Mesenchymal stem cell (in vitro differentiated cells and primary cell): Measurements from ENCODE around the gene RIPOR2.
A peak's percentile ranks its signal among the peaks of the same experiment; 100 is the strongest.

ENCODE experiments used
- DNase-seq: peaks from one replicate; pipeline ENCODE4 v3.0.0-alpha.2; 2013
- H2AFZ ChIP-seq: one replicate; pipeline ENCODE4 v1.6.1; 2013; ENCODE audit warnings: low read depth, mild to moderate bottlenecking, control low read depth, inconsistent platforms, low read length, moderate library complexity
- H2AK5ac ChIP-seq: 2 replicates; pipeline ENCODE4 v1.6.1; 2013; ENCODE audit warnings: low read length, moderate library complexity, mild to moderate bottlenecking, inconsistent platforms; ENCODE audit not compliant: severe bottlenecking
- H2BK120ac ChIP-seq: one replicate; pipeline ENCODE4 v1.6.1; 2013; ENCODE audit warnings: low read depth, mild to moderate bottlenecking, inconsistent platforms, low read length, moderate library complexity
- H2BK12ac ChIP-seq, 2 experiments: one replicate each; pipeline ENCODE4 v1.6.1; 2013; ENCODE audit warnings: inconsistent platforms in 2 of 2, low read length in 2 of 2, mild to moderate bottlenecking in 2 of 2, moderate library complexity in 2 of 2, control low read depth in 1 of 2
- H2BK15ac ChIP-seq: one replicate; pipeline ENCODE4 v1.6.1; 2013; ENCODE audit warnings: mild to moderate bottlenecking, low read depth, inconsistent platforms; ENCODE audit not compliant: poor library complexity, severe bottlenecking
- H2BK5ac ChIP-seq: 2 replicates; pipeline ENCODE4 v1.6.1; 2013; ENCODE audit warnings: low read depth, mild to moderate bottlenecking, low read length, control low read depth, inconsistent platforms; ENCODE audit not compliant: poor library complexity, severe bottlenecking
- H3K14ac ChIP-seq, 2 experiments: one replicate each; pipeline ENCODE4 v1.6.1; 2013; ENCODE audit warnings: inconsistent platforms in 2 of 2, low read length in 2 of 2, control low read depth in 1 of 2, mild to moderate bottlenecking in 1 of 2, moderate library complexity in 1 of 2
- H3K18ac ChIP-seq, 2 experiments: one replicate each; pipeline ENCODE4 v1.6.1; 2013; ENCODE audit warnings: inconsistent platforms in 2 of 2, low read length in 2 of 2, control low read depth in 1 of 2, low read depth in 1 of 2, mild to moderate bottlenecking in 1 of 2
- H3K23ac ChIP-seq, 2 experiments: one replicate each; pipeline ENCODE4 v1.6.1; 2013; ENCODE audit warnings: inconsistent platforms in 2 of 2, low read length in 2 of 2, mild to moderate bottlenecking in 2 of 2, moderate library complexity in 2 of 2, control low read depth in 1 of 2
- H3K27ac ChIP-seq: 2 replicates; pipeline ENCODE4 v1.5.1; 2013; ENCODE audit warnings: mild to moderate bottlenecking, moderate library complexity, low read length, control low read depth, inconsistent platforms; ENCODE audit not compliant: poor library complexity, severe bottlenecking
- H3K27me3 ChIP-seq, 2 experiments: 2 replicates each; pipeline versions ENCODE4 v1.6.1 to v1.7.0; 2013; ENCODE audit warnings: low read length in 2 of 2, mild to moderate bottlenecking in 2 of 2, moderate library complexity in 2 of 2, control low read depth in 1 of 2, inconsistent platforms in 1 of 2; ENCODE audit not compliant: control insufficient read depth in 1 of 2, insufficient read depth in 1 of 2
- H3K36me3 ChIP-seq, 2 experiments: 2 replicates each; pipeline versions ENCODE4 v1.6.1 to v1.7.0; 2013; ENCODE audit warnings: low read length in 2 of 2, control low read depth in 1 of 2, inconsistent platforms in 1 of 2, low read depth in 1 of 2, mild to moderate bottlenecking in 1 of 2; ENCODE audit not compliant: insufficient read depth in 2 of 2, control insufficient read depth in 1 of 2
- H3K4ac ChIP-seq, 2 experiments: one replicate each; pipeline ENCODE4 v1.6.1; 2013; ENCODE audit warnings: inconsistent platforms in 2 of 2, low read length in 2 of 2, mild to moderate bottlenecking in 2 of 2, moderate library complexity in 2 of 2, control low read depth in 1 of 2, low read depth in 1 of 2
- H3K4me1 ChIP-seq: 2 replicates; pipeline ENCODE4 v1.6.1; 2013; ENCODE audit warnings: low read depth, low read length, control low read depth; ENCODE audit not compliant: control insufficient read depth, insufficient read depth
- H3K4me2 ChIP-seq: 2 replicates; pipeline ENCODE4 v1.6.1; 2013; ENCODE audit warnings: low read length, mild to moderate bottlenecking, inconsistent platforms; ENCODE audit not compliant: poor library complexity, severe bottlenecking
- H3K4me3 ChIP-seq, 2 experiments: 2 replicates each; pipeline versions ENCODE4 v1.5.1 to v1.7.0; 2013; ENCODE audit warnings: low read length in 2 of 2, mild to moderate bottlenecking in 2 of 2, control low read depth in 1 of 2, low read depth in 1 of 2; ENCODE audit not compliant: insufficient read depth in 1 of 2
- H3K79me1 ChIP-seq: replicated peaks from 2 replicates; pipeline ENCODE4 v1.6.1; 2013; ENCODE audit warnings: mild to moderate bottlenecking, control low read depth, low read length, inconsistent platforms; ENCODE audit not compliant: poor library complexity, severe bottlenecking
- H3K9ac ChIP-seq: 2 replicates; pipeline ENCODE4 v1.7.0; 2013; ENCODE audit warnings: mild to moderate bottlenecking, low read length, moderate library complexity
- H3K9me3 ChIP-seq: 2 replicates; pipeline ENCODE4 v1.7.0; 2013; ENCODE audit warnings: mild to moderate bottlenecking, low read length; ENCODE audit not compliant: control insufficient read depth
- H4K8ac ChIP-seq: one replicate; pipeline ENCODE4 v1.6.1; 2013; ENCODE audit warnings: inconsistent platforms, mild to moderate bottlenecking, low read length, moderate library complexity
- H4K91ac ChIP-seq: one replicate; pipeline ENCODE4 v1.6.1; 2013; ENCODE audit warnings: mild to moderate bottlenecking, low read length, inconsistent platforms
- WGBS: methylation state at CpG from one replicate; pipeline ENCODE4 v1.1.7; 2013; ENCODE audit warnings: mixed read lengths; 5-methylcytosine and 5-hydroxymethylcytosine counted together

Gene RIPOR2

GRCh38 chr6:24940311-24940917 is 4.7 kb upstream of the RIPOR2 start:
- Histone ChIP-seq H2AFZ (no peak overlapping the region), H2BK12ac (no peak overlapping the region), H3K4me2 (no peak overlapping the region), H4K91ac (no peak overlapping the region), H2BK15ac (no peak overlapping the region), H2AK5ac (no peak overlapping the region), H4K8ac (no peak overlapping the region), H3K27me3 (peaks cover 4 to 29% of the 10 kb centered on the region in 2 experiments), H3K18ac (no peak overlapping the region), H2BK120ac (no peak overlapping the region), H3K79me1 (no peaks in the 10 kb centered on the region), H3K27ac (no peak overlapping the region), H3K4ac (no peak overlapping the region), H2BK5ac (no peak overlapping the region), H3K14ac (no peak overlapping the region), H3K9ac (no peak overlapping the region), H3K9me3 (peaks cover 19% of the 10 kb centered on the region), H3K23ac (no peak overlapping the region), H3K4me1 (peaks cover 3% of the 10 kb centered on the region), H3K36me3 (no peaks in the 10 kb centered on the region), H3K4me3 (no peak overlapping the region)
- WGBS: 96% methylated on average over 9 of the region's 9 CpGs
- DNase-seq: no peak

GRCh38 chr6:24936641-24937317 is 1.0 kb upstream of the RIPOR2 start:
- no peak for DNase-seq
- H3K9me3 ChIP-seq: no peaks in the 10 kb centered on the region
- no peaks in the 10 kb centered on the region for H3K79me1 ChIP-seq
- H3K18ac ChIP-seq: no peak overlapping the region
- no peak overlapping the region for H3K4ac ChIP-seq
- no peak overlapping the region for H3K9ac ChIP-seq
- H2BK5ac ChIP-seq: no peak overlapping the region
- H2AK5ac ChIP-seq: no peak overlapping the region
- no peak overlapping the region for H3K4me2 ChIP-seq
- no peak overlapping the region for H2BK120ac ChIP-seq
- H4K91ac ChIP-seq: no peak overlapping the region
- H2BK12ac ChIP-seq: no peak overlapping the region
- H2BK15ac ChIP-seq: no peak overlapping the region
- H3K27me3 ChIP-seq: peaks cover 4 to 25% of the 10 kb centered on the region in 2 experiments
- no peak overlapping the region for H3K14ac ChIP-seq
- no peak overlapping the region for H3K4me3 ChIP-seq
- no peaks in the 10 kb centered on the region for H3K36me3 ChIP-seq
- H3K27ac ChIP-seq: no peak overlapping the region
- no peak overlapping the region for H4K8ac ChIP-seq
- WGBS: 93% methylated on average over 5 of the region's 5 CpGs
- H3K23ac ChIP-seq: peak overlapping the region in 1 of 2 experiments; percentile 42
- peaks cover 4% of the 10 kb centered on the region for H3K4me1 ChIP-seq
- H2AFZ ChIP-seq: no peak overlapping the region

GRCh38 chr6:24933868-24934401 is 1.8 kb downstream of the RIPOR2 start:
- WGBS: 74% methylated on average over 6 of the region's 7 CpGs
- H2BK120ac ChIP-seq: no peak overlapping the region

GRCh38 chr6:24933266-24933665 is 2.5 kb downstream of the RIPOR2 start:
- H3K27me3 ChIP-seq: peaks cover 4 to 22% of the 10 kb centered on the region in 2 experiments
- no peak overlapping the region for H3K14ac ChIP-seq
- no peak overlapping the region for H4K8ac ChIP-seq
- DNase-seq: no peak
- H2BK12ac ChIP-seq: no peak overlapping the region
- no peak overlapping the region for H2BK5ac ChIP-seq
- no peak overlapping the region for H2AK5ac ChIP-seq
- H3K4ac ChIP-seq: no peak overlapping the region
- no peaks in the 10 kb centered on the region for H3K9me3 ChIP-seq
- no peak overlapping the region for H3K4me3 ChIP-seq
- H3K18ac ChIP-seq: no peak overlapping the region
- no peak overlapping the region for H3K9ac ChIP-seq
- no peak overlapping the region for H3K23ac ChIP-seq
- no peak overlapping the region for H3K27ac ChIP-seq
- no peak overlapping the region for H4K91ac ChIP-seq
- H3K79me1 ChIP-seq: no peaks in the 10 kb centered on the region
- H2AFZ ChIP-seq: no peak overlapping the region
- H3K4me2 ChIP-seq: no peak overlapping the region
- H2BK120ac ChIP-seq: no peak overlapping the region
- peaks cover 7% of the 10 kb centered on the region for H3K4me1 ChIP-seq
- 97% methylated on average over 3 of the region's 3 CpGs for WGBS
- H3K36me3 ChIP-seq: no peaks in the 10 kb centered on the region
- no peak overlapping the region for H2BK15ac ChIP-seq

More at GRCh38 chr6:24933868-24934401, 1.8 kb downstream of the RIPOR2 start:
- Histone ChIP-seq H3K27ac (no peak overlapping the region), H2AFZ (no peak overlapping the region), H3K4me3 (no peak overlapping the region), H2BK15ac (no peak overlapping the region), H3K4ac (no peak overlapping the region), H2BK12ac (no peak overlapping the region), H4K8ac (no peak overlapping the region), H3K4me1 (peaks cover 7% of the 10 kb centered on the region), H3K36me3 (no peaks in the 10 kb centered on the region), H3K4me2 (no peak overlapping the region), H3K27me3 (peaks cover 4 to 25% of the 10 kb centered on the region in 2 experiments), H3K9ac (no peak overlapping the region), H2BK5ac (no peak overlapping the region), H3K23ac (no peak overlapping the region), H3K9me3 (no peaks in the 10 kb centered on the region), H2AK5ac (no peak overlapping the region), H3K79me1 (no peaks in the 10 kb centered on the region), H3K14ac (no peak overlapping the region), H4K91ac (no peak overlapping the region), H3K18ac (no peak overlapping the region)
- no peak for DNase-seq
